ENCODE results near the gene SPATA9.

DNA sequence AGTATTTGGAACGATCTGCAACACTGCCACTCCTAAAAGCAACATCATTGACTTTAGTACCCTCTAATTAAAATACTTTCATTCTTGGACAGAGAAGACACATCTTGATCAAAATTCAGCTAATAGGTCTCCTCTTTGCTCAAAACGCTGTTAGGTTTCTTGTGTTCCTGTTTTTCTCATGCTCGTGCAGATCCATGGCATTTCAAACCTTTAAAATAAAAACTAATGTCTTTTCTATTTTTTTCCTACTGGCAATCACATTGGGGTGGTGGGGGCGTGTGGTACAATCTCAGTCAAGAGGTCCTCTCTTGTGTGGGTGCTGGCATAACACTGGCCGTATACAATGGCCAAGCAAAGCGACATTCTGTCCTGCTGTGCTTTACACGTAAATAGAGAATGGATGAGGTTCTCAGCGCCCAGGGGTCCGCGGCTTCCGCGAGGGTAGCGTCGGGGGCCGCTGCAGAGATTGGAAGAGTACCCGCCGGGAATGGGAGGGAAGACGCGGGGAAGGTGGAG is 63.2 kb downstream of the SPATA9 start:
- TF ChIP-seq CTCF (conservative IDR thresholded peaks at IDR 0.05) (no peak), ZFX (IDR thresholded peaks at IDR 0.05) (no peak)
